GM19455 (cell line): ENCODE data around the gene BSDC1.

Experiments used
- ATAC-seq: cut with Tn5 transposase; IDR thresholded peaks from one replicate; pipeline ENCODE4 v1.9.1; 2021; ENCODE audit not compliant: unreplicated experiment

The BSDC1 gene

GRCh38 chr1:32394890-32395432 lies 720 bp upstream of the BSDC1 start:
- ATAC-seq, result no peak

DNA sequence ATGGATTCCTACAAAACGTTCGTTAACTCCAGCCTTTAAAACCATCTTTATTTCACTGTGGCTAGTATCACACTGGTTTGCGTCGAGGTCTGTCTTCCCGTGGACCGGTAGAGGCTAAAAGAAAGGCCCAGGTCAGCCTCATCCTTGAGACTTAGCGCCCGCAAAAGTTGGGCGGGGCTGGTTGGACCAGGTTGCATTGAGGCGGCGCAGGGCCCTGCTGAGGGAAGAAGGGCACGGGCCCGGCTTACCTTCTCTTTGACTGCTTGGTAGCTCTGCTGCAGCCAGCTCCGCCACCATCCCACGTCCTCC lies 455 bp downstream of the BSDC1 start:
- ATAC-seq, result peak; percentile 20

DNA sequence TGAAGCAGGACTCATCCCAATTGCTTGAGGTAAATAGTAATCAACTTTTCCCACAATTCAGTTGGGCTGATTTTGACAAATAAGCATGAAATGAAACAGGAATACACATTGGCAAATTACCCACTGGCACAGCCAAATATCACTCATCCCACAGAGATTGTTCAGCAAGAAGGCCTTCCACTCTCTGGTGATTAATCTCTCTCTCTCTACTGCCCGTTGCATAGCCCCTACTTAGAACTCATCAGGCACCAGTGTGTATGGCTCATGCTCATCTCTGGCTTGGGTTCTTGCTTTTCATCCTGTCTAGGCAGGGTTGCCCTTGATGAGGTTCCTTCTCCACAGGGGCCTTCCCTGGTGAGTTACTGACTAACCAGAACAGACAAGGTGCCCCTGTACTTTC lies 1.1 kb downstream of the BSDC1 start:
- ATAC-seq, result no peak

GRCh38 chr1:32392325-32392724 lies 1.9 kb downstream of the BSDC1 start:
- no peak for ATAC-seq

GRCh38 chr1:32390904-32391870 lies 3.1 kb downstream of the BSDC1 start:
- no peak for ATAC-seq

DNA sequence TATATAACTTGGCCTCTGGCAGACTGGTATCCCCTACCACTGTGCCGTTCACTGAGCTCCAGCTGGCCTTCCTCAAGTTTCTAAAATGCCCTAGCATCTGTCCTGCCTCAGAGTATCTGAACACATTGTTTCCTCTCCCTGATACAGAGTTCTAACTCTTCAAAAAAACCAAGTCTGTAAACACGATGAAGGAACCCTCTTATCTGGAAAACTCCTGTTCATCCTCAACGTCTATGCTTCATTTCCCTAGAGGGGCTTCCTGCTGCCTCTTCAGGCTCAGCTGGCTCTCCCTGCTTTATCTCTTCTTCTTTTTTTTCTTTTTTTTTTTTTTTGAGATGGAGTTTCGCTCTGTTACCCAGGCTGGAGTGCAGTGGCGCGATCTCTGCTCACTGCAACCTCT lies 5.6 kb downstream of the BSDC1 start:
- ATAC-seq, result no peak

DNA sequence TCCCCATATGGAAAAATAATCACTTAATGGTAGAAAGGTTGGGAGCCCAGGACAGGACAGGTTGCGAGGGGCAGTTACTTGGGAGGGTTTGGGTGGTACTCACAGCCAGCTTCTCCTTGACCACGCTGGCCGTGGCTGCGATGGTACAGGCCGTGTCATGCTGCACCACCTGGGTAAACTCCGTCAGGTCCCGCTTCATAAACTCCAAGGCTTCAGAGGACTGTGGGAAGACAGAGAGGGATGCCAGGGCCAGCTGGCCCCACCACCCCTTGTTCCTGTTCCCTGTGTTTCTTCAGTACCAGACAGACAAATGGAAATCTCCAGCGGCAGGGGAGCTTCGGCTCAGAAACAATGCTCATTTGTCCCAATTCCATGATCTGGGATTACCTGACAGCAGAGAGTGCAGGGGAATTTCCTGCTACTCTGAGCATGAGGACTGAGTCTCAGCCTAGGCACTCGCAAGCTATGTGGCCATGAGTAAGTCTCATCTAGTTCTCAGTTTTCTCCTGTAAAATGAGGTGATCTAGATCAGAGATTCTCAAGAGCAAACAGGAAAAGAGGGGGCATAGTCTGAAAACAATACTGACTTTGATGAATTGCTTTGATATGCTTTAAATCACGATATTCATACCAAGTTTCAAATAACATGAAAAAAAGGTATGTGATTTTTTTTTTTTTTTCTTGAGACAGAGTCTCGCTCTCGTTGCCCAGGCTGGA lies 7.4 kb downstream of the BSDC1 start:
- no peak for ATAC-seq

DNA sequence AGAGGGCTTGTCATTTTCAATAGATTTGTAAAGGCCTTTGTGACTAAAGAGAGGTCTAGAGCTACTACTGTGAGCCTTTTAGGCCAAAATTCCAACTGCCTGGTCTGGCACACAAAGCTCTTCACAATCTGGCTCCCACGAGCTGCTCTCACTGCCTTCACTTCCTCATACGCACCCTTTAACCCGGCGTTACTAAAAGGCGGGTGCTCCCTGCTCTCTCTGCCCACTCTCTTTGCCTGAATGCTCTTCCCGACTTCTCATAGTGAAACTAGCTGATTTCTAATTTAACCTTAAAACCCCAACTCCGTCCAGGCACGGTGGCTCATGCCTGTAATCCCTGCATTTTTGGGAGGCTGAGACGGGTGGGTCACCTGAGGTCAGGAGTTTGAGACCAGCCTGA lies 14.2 kb downstream of the BSDC1 start:
- no peak for ATAC-seq

GRCh38 chr1:32377541-32378220 lies 16.6 kb downstream of the BSDC1 start:
- ATAC-seq, result no peak

DNA sequence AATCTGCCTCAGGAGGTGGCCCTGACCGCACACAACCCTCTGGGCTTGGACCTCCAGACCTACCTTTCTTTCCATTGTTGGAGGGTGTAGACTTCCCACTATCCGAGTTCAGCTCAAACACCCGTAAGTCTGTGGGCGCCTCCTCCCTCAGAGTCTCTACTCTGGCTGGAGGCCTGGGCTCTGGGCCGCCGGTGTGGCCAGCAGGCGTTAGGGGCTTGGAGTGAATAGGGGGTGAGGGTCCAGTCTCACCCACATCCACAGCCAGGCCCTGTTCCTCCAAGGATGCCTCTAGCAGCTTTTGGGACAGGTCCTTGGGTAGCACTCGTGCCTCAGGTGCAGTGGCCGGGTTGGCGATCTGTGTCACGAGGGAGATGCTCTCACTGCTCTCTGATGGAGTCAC lies 18.0 kb downstream of the BSDC1 start:
- ATAC-seq, result no peak

DNA sequence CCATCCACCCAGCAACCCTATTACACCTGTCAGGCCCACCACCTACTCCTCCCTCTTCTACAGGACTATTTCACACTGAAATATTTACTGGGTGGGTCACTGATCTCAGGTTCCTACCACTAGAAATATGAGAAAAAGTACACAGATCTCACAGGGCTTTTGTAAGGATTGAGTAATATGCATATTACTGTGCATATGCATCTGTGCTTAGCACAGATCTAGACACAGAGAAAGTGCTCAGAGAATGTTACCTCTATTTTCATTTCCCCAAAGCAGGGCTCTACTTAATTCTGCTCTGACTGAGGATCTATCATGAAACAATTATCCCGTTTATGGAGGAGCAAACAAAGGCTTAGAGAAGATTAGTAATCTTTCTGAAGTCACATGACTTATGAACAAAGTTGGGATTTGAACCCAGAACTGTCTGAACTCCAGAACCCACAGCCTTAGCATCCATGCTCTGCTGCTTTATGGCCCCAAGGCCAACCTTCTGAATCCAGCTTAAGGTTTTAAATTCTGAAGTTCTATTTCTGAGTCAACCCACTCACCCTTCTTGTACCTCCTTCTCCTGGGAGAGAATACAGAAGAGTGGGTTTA lies 20.1 kb downstream of the BSDC1 start:
- ATAC-seq, result no peak

- ATAC-seq, result no peak
These were observed 22.0 kb downstream of the BSDC1 start for GRCh38 chr1:32372149-32372756.

DNA sequence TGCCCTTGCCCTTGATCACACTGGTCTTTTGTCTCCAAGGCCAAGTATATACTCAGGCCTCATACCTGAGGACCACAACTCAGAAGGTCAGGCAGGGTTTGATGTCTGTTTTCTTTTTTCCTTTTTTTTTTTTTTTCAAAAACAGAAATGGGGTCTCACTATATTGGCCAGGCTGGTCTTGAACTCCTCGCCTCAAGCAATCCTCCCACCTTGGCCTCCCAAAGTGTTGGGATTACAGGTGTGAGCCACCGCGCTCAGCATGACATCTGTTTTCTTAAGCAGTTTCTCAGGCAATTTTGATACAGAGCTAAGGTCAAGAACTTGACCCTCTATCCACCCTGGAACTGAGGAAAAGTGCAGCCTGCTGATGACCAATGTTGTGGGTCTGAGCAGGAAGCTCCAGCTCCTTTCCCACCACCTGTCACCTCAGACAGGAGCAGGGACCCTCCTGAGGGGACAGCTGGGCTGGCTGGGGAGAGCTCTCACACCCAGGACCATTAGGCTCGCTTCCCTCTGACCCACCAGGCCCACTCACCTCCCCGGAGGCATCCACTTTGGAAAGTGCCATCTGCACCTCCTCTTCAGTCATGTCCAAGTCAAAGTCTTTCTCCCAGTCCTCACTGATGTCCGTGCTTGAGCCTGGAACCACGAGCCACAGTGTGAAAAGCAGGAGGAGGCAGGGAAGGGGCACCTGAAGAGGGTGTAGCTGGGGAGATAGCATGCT lies 26.2 kb downstream of the BSDC1 start:
- ATAC-seq, result no peak

GRCh38 chr1:32365445-32365844 lies 28.8 kb downstream of the BSDC1 start:
- no peak for ATAC-seq

DNA sequence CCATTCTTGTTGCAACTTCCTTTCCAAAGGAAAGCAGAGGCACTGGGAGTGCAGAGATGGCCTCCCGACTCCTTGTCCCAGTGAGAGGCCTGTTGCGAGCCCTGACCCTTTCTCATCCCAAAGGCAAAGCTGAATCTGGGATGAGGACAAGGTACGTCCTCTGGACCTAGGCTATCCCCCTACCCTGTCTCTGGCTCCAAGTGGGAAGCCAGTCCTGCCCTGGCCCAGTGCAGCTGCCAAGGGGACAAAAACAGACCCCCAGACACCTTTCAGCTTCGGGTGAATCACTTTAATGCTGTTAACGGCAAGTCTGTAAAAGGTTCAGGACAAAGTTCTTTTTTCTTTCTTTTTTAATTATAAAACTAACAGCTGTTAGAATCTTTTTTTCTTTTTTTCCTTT lies 29.4 kb downstream of the BSDC1 start:
- no peak for ATAC-seq

DNA sequence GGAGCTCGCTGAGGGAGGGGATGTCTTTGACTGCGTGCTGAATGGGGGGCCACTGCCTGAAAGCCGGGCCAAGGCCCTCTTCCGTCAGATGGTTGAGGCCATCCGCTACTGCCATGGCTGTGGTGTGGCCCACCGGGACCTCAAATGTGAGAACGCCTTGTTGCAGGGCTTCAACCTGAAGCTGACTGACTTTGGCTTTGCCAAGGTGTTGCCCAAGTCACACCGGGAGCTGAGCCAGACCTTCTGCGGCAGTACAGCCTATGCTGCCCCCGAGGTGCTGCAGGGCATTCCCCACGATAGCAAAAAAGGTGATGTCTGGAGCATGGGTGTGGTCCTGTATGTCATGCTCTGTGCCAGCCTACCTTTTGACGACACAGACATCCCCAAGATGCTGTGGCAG lies 30.5 kb downstream of the BSDC1 start:
- ATAC-seq, result no peak

DNA sequence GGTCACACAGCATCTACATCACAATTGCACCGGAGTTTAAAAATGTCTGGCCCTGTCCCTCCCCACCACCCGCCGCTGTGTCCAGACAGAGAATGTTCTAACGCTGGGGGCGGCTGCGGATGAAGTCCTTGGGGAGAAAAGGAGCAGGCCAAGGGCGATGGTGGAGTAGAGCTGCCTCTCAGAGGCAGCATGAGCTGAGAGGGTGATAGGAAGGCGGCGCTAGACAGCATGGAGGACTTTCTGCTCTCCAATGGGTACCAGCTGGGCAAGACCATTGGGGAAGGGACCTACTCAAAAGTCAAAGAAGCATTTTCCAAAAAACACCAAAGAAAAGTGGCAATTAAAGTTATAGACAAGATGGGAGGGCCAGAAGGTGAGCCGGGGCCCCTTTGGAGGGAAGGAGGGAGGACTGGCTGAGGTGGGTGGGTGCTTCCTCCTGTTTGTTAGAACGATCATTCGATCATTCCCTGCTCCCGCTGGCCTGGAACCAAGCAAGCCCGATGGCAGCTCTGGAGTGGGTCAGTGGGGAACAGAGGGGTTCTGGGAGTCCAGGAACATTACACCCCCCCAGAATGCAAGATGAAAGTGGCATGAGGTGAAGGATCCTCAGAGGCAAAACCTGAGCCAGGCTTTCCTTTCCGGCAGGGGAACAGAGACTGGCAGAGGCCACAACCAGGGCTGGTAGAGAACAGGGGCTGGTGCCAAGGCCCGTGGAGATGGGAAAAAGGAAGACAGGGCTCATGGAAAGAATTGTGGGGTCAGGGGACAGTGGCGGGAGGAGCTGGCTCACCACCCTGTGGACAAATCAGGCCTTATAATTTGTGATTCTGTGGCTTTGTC lies 31.5 kb downstream of the BSDC1 start, which contains the start of the genes FAM229A and TSSK3:
Gene FAM229A (minus strand): TSS at position 12 of the 840 bp plus-strand sequence. CDS start 394 bp downstream, outside the sequence.
Gene TSSK3 (plus strand): TSS at position 66 of the 840 bp plus-strand sequence. CDS start 163 bp downstream, at position 229.
- ATAC-seq, result no peak

GRCh38 chr1:32361674-32362473 lies 32.4 kb downstream of the BSDC1 start:
- no peak for ATAC-seq
